DOHH2 (cell line): ENCODE measurements around the gene ROBO2.

Experiments
- H3F3A ChIP-seq: fragments of 200-600 bp; sonication (generic), shearing (Covaris generic); 2 replicates; pipeline ENCODE4 v1.6.0; 2016; ENCODE audit warnings: antibody characterized with exemption, mild to moderate bottlenecking; ENCODE audit not compliant: control insufficient read depth, insufficient read depth
- H3K27ac ChIP-seq: fragments of 200-600 bp; sonication (generic); 2 replicates; pipeline ENCODE4 v1.5.1; 2014; ENCODE audit warnings: low read depth, mild to moderate bottlenecking, low read length, moderate library complexity
- H3K27me3 ChIP-seq: fragments of 200-600 bp; sonication (generic); 2 replicates; pipeline ENCODE4 v1.6.1; 2014; ENCODE audit warnings: mild to moderate bottlenecking, low read length, mixed read lengths; ENCODE audit not compliant: control insufficient read depth
- H3K36me3 ChIP-seq: fragments of 200-600 bp; sonication (generic); 2 replicates; pipeline ENCODE4 v1.6.1; 2014; ENCODE audit warnings: mild to moderate bottlenecking, low read length, moderate library complexity, mixed read lengths; ENCODE audit not compliant: control insufficient read depth
- H3K4me1 ChIP-seq: fragments of 200-600 bp; sonication (generic); 2 replicates; pipeline ENCODE4 v1.6.1; 2014; ENCODE audit warnings: mild to moderate bottlenecking, low read length, mixed read lengths; ENCODE audit not compliant: control insufficient read depth
- H3K4me2 ChIP-seq: fragments of 200-600 bp; sonication (generic); 2 replicates; pipeline ENCODE4 v1.6.0; 2014; ENCODE audit warnings: mild to moderate bottlenecking, low read length, moderate library complexity
- H3K4me3 ChIP-seq: fragments of 200-600 bp; sonication (generic); 2 replicates; pipeline ENCODE4 v1.5.1; 2014; ENCODE audit warnings: mild to moderate bottlenecking, low read length, mixed read lengths
- H3K79me2 ChIP-seq: fragments of 200-600 bp; sonication (generic); 2 replicates; pipeline ENCODE4 v1.6.1; 2014; ENCODE audit warnings: mild to moderate bottlenecking, low read length, mixed read lengths; ENCODE audit not compliant: control insufficient read depth
- H3K9me2 ChIP-seq: fragments of 200-600 bp; sonication (generic); replicated peaks from 2 replicates; pipeline ENCODE4 v1.6.1; 2014; ENCODE audit warnings: mild to moderate bottlenecking, low read length, mixed read lengths; ENCODE audit not compliant: control insufficient read depth
- H3K9me3 ChIP-seq: fragments of 200-600 bp; sonication (generic); 2 replicates; pipeline ENCODE4 v1.6.1; 2014; ENCODE audit warnings: antibody characterized with exemption, low read length, mixed read lengths; ENCODE audit not compliant: control insufficient read depth, insufficient read depth
- H4K20me1 ChIP-seq: fragments of 200-600 bp; sonication (generic); 2 replicates; pipeline ENCODE4 v1.6.0; 2014; ENCODE audit warnings: low read depth, mild to moderate bottlenecking, antibody characterized with exemption, low read length, moderate library complexity; ENCODE audit not compliant: control insufficient read depth, insufficient read depth
- CTCF ChIP-seq: fragments of 200-600 bp; sonication (generic); IDR thresholded peaks from one replicate; pipeline ENCODE4 v1.5.1; 2014; ENCODE audit warnings: antibody characterized with exemption, mild to moderate bottlenecking, low read depth, low read length; ENCODE audit not compliant: poor library complexity, severe bottlenecking
- EZH2phosphoT487 ChIP-seq: fragments of 200-600 bp; sonication (generic); IDR thresholded peaks from 2 replicates; pipeline ENCODE4 v1.6.1; 2017; ENCODE audit warnings: borderline replicate concordance, mild to moderate bottlenecking, antibody characterized with exemption, low read length, moderate library complexity, mixed read lengths

ROBO2 gene

DNA sequence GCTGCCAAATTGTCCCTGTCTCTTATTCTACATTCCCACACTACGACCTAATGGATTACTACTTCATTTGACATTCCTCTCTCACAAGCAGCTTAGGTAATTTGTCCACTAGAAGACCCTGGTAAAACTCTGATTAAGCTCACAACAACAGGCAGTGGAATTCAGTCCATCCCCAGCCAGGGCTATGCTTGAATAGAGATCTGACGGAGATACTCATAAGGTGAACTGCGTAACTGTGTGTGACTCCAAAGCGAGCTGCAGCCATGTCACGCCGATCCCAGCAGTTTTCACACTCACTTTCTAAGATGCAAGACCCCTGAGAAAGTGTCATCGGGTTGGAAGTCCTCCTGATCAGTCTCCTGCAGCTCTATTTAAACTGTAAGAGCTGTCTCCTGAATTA lies 25.7 kb upstream of the ROBO2 start:
- Histone ChIP-seq H3K79me2 (no peaks in the 10 kb centered on the region), H3K4me1 (no peaks in the 10 kb centered on the region), H3F3A (no peaks in the 10 kb centered on the region), H3K9me3 (no peaks in the 10 kb centered on the region), H4K20me1 (no peaks in the 10 kb centered on the region), H3K9me2 (no peaks in the 10 kb centered on the region), H3K36me3 (no peaks in the 10 kb centered on the region), H3K4me2 (no peak overlapping the region), H3K27me3 (no peaks in the 10 kb centered on the region), H3K27ac (no peak overlapping the region), H3K4me3 (no peak overlapping the region)
- TF ChIP-seq CTCF: no peak
- no peak for TF ChIP-seq EZH2phosphoT487

- no peak for TF ChIP-seq CTCF
- Histone ChIP-seq H3K9me2 (no peaks in the 10 kb centered on the region), H3K4me1 (no peaks in the 10 kb centered on the region), H3F3A (no peaks in the 10 kb centered on the region), H3K27me3 (no peaks in the 10 kb centered on the region), H3K4me3 (no peak overlapping the region), H3K9me3 (peaks cover 2% of the 10 kb centered on the region; the same call in 1 of the 2 replicates), H3K79me2 (no peaks in the 10 kb centered on the region), H3K27ac (no peak overlapping the region), H4K20me1 (no peaks in the 10 kb centered on the region), H3K4me2 (no peak overlapping the region), H3K36me3 (no peaks in the 10 kb centered on the region)
These were observed 14.4 kb upstream of the ROBO2 start for GRCh38 chr3:77025471-77025870.

DNA sequence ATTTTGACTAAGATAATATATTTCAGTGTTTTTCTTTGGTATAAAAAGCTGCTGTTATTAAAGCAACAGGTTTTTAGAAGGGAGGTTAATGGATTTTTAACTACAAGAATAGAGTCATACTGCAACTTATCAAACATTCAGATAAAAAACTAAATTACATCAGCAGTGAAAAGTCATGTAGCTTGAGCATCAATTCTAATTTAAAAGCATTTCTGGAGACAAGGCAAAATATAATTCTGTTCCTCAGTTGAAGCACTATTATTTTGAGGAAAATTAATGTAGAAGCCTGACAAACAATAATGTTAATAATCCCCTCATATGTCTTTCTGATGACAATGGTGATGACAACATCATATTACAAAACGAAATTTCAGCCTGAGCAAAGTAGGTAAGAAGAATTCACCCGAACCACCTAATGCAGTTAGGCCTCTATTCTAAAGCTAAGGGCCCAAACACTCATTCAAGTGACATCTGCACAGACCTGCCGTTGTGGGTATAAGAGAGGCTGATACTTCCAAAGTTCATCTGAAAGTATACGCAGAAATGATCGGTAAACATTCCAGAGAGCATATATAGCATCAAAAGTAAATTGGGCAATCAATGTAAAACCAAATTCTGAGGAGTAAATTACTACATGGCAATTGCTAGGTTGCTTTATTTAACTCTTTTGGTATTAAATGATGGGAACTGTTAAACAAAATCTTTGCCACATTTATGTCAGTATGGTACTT lies 12.8 kb upstream of the ROBO2 start:
- Histone ChIP-seq H3K36me3 (no peaks in the 10 kb centered on the region), H3K9me2 (no peaks in the 10 kb centered on the region), H3K27ac (no peak overlapping the region), H3K4me3 (no peak overlapping the region), H3K4me2 (no peak overlapping the region), H3F3A (no peaks in the 10 kb centered on the region), H3K79me2 (no peaks in the 10 kb centered on the region), H3K4me1 (no peaks in the 10 kb centered on the region), H4K20me1 (no peaks in the 10 kb centered on the region), H3K27me3 (no peaks in the 10 kb centered on the region), H3K9me3 (peaks cover 4% of the 10 kb centered on the region; the same call in 1 of the 2 replicates)
- no peak for TF ChIP-seq EZH2phosphoT487
- no peak for TF ChIP-seq CTCF
